HEK293T (cell line): ENCODE measurements around the gene TBC1D16.

Experiments
- CTCF ChIA-PET: fragments of 350-600 bp; formaldehyde crosslinking; extraction: SDS; loops from one replicate; lab custom pipeline; 2021; ENCODE audit warnings: antibody characterized with exemption, inconsistent platforms; lab: Yijun Ruan, JAX
- POLR2A ChIA-PET: fragments of 350-600 bp; formaldehyde crosslinking; extraction: SDS; loops from one replicate; lab custom pipeline; 2020; ENCODE audit warnings: antibody characterized with exemption, inconsistent platforms; lab: Yijun Ruan, JAX
- DNase-seq: peaks from one replicate; pipeline ENCODE4 v3.0.0; 2012; ENCODE audit warnings: mixed read lengths; ENCODE audit errors: extremely low spot score
- ARNT ChIP-seq: fragments of 450-650 bp; IDR thresholded peaks from 2 replicates; pipeline ENCODE4 v1.6.1; 2017; ENCODE audit warnings: mild to moderate bottlenecking
- BHLHE40 ChIP-seq: fragments of 450-650 bp; IDR thresholded peaks from 2 replicates; pipeline ENCODE4 v1.6.1; 2016; ENCODE audit warnings: mild to moderate bottlenecking, moderate library complexity, borderline replicate concordance
- CTBP1 ChIP-seq: fragments of 450-650 bp; IDR thresholded peaks from 2 replicates; pipeline ENCODE4 v1.6.1; 2016; ENCODE audit warnings: borderline replicate concordance
- ELF4 ChIP-seq: fragments of 450-650 bp; IDR thresholded peaks from 2 replicates; pipeline ENCODE4 v1.6.1; 2017; ENCODE audit warnings: antibody characterized with exemption
- FOXA1 ChIP-seq: fragments of 450-650 bp; IDR thresholded peaks from 2 replicates; pipeline ENCODE4 v1.6.1; 2016; ENCODE audit warnings: mild to moderate bottlenecking
- FOXK2 ChIP-seq: fragments of 450-650 bp; IDR thresholded peaks from 2 replicates; pipeline ENCODE4 v1.6.1; 2016; ENCODE audit warnings: mild to moderate bottlenecking
- FOXM1 ChIP-seq: fragments of 450-650 bp; IDR thresholded peaks from 2 replicates; pipeline ENCODE4 v1.6.1; 2017; ENCODE audit warnings: mild to moderate bottlenecking, borderline replicate concordance
- HDGF ChIP-seq: fragments of 450-650 bp; IDR thresholded peaks from 2 replicates; pipeline ENCODE4 v1.6.1; 2017; ENCODE audit warnings: antibody characterized with exemption, borderline replicate concordance
- L3MBTL2 ChIP-seq: fragments of 450-650 bp; conservative IDR thresholded peaks from 2 replicates; pipeline ENCODE4 v1.6.1; 2016; ENCODE audit warnings: mild to moderate bottlenecking
- LEF1 ChIP-seq: fragments of 450-650 bp; IDR thresholded peaks from 2 replicates; pipeline ENCODE4 v1.6.1; 2017; ENCODE audit warnings: mild to moderate bottlenecking, borderline replicate concordance
- NFRKB ChIP-seq: fragments of 450-650 bp; IDR thresholded peaks from 2 replicates; pipeline ENCODE4 v1.6.1; 2016; ENCODE audit warnings: mild to moderate bottlenecking, moderate library complexity
- SP1 ChIP-seq: fragments of 450-650 bp; IDR thresholded peaks from 2 replicates; pipeline ENCODE4 v1.6.1; 2017
- SUZ12 ChIP-seq: fragments of 450-650 bp; IDR thresholded peaks from 2 replicates; pipeline ENCODE4 v1.6.1; 2016; ENCODE audit warnings: mild to moderate bottlenecking
- TARDBP ChIP-seq: fragments of 450-650 bp; IDR thresholded peaks from 2 replicates; pipeline ENCODE4 v1.6.1; 2016
- ZNF384 ChIP-seq: fragments of 450-650 bp; IDR thresholded peaks from 2 replicates; pipeline ENCODE4 v1.6.1; 2016
- TF ChIP-seq, protein P1 (sequence below): fragments of 450-650 bp; IDR thresholded peaks from 2 replicates; pipeline ENCODE4 v1.6.1; 2016

The TBC1D16 gene

GRCh38 chr17:80033840-80034239, 1.8 kb downstream of the TBC1D16 start:
- ChIA-PET CTCF (interaction anchor here (0.6 to 1.6 kb wide), 2 partner anchors 26 to 28 kb away, joined by 3 to 6 read pairs; no protein-coding TSS in a partner anchor), POLR2A (interaction anchor here (1.2 to 1.5 kb wide), 2 partner anchors 26 to 41 kb away, joined by 3 read pairs; no protein-coding TSS in a partner anchor)
- no peak for DNase-seq
- TF ChIP-seq ZNF384 (no peak), CTBP1 (no peak), ELF4 (no peak), LEF1 (no peak)
- TF ChIP-seq, protein P1, sequence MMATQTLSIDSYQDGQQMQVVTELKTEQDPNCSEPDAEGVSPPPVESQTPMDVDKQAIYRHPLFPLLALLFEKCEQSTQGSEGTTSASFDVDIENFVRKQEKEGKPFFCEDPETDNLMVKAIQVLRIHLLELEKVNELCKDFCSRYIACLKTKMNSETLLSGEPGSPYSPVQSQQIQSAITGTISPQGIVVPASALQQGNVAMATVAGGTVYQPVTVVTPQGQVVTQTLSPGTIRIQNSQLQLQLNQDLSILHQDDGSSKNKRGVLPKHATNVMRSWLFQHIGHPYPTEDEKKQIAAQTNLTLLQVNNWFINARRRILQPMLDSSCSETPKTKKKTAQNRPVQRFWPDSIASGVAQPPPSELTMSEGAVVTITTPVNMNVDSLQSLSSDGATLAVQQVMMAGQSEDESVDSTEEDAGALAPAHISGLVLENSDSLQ: no peak

- no peak for TF ChIP-seq TARDBP
- no peak for TF ChIP-seq LEF1
- TF ChIP-seq FOXA1: no peak
- TF ChIP-seq HDGF: no peak
- TF ChIP-seq CTBP1: no peak
- TF ChIP-seq, protein P1: no peak
- TF ChIP-seq L3MBTL2: no peak
- TF ChIP-seq ZNF384: no peak
- no peak for TF ChIP-seq ELF4
- no peak for TF ChIP-seq SP1
- no peak for TF ChIP-seq SUZ12
- TF ChIP-seq FOXM1: no peak
- ChIA-PET CTCF (no interaction called here), POLR2A (interaction anchor here (1.5 kb wide), 1 partner anchor 40 kb away, joined by 3 read pairs; no protein-coding TSS in a partner anchor)
- no peak for DNase-seq
These were observed 3.0 kb downstream of the TBC1D16 start for GRCh38 chr17:80032614-80033171.

DNA sequence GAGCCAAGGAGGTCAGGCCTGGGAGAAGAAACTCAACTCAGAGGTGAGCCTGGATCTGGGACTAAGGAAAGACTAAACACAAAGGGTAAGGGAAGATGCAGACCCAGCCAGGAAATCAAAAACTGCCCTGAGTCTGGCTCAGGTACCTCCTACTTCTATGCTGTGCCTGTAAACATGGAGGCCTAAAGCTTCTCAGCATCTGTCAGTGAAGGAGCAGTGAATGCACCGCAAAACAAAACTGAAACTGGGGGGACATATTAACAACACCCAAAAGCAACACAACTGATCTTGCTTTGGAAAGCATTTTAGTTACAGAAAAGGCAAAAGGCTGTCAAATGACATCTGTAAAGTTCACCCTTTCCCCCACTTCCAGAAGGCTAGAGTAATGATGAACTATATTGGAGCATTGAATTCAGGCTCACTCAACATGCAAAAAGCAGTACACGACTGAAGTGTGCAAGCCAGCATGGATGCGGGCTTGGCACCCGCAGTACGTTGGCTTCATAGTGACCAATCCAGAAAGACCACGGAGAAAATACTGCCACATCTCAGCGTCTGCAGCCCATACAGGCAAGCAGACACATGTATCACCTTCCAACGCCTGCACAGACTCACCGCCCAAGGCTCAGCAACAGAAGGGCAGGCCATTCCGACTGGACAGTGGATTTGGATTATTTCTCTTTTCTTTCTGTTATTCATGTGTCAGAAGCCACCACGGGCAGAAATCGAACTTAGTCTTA, 3.8 kb downstream of the TBC1D16 start:
- TF ChIP-seq FOXA1 (no peak), BHLHE40 (no peak), HDGF (no peak), SUZ12 (no peak), FOXK2 (no peak), TARDBP (no peak), SP1 (no peak), LEF1 (no peak), L3MBTL2 (no peak), ELF4 (no peak), FOXM1 (no peak), ZNF384 (no peak), NFRKB (no peak), ARNT (no peak), CTBP1 (no peak)
- TF ChIP-seq, protein P1: no peak
- POLR2A ChIA-PET: no interaction called here
- CTCF ChIA-PET: no interaction called here
- no peak for DNase-seq

DNA sequence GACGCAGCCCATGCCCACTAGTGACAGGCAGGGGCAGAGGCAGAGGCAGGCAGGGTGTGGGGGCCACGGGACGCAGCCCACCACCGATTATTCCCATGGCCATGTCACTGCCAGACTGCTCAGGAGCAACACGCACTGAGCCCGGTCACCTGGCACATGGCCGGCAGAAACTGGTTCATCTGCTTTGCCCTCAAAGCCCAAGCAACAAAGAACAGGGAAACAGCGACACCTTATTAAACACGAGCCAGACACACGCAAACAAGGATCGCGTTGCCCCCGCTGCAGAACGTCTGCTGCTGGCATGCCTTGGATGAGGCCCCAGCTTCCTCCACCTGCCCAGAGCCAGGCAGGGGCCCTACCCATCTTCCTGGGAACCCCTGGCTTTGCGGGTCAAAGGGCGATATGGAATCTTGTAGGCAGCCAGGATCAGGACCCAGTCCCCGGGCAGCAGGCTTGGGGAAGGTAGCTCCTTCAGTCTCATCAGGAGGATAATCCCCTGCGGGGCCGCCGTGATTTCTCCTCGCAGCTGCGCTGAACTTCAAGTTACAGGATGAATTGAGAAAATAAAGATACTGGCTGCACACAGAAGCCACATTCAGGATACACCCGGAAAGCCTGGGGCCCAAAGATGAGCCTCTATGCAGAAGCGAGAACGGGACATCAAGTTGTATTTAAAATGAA, 4.8 kb downstream of the TBC1D16 start:
- ChIA-PET CTCF (no interaction called here), POLR2A (interaction anchor here (1.0 kb wide), 1 partner anchor 37 kb away, joined by 3 read pairs; no protein-coding TSS in a partner anchor)
- TF ChIP-seq SUZ12 (no peak), L3MBTL2 (no peak), NFRKB (no peak), LEF1 (no peak), BHLHE40 (no peak), FOXA1 (no peak), TARDBP (no peak), ELF4 (no peak), FOXK2 (no peak), CTBP1 (no peak), ZNF384 (no peak), ARNT (no peak), SP1 (no peak), HDGF (no peak), FOXM1 (no peak)
- TF ChIP-seq, protein P1: no peak
- no peak for DNase-seq
